DOHH2 (cell line): Measurements from ENCODE around the gene ZNF789.
A peak's percentile ranks its signal among the peaks of the same experiment; 100 is the strongest.

Experiments used
- H3F3A ChIP-seq: fragments of 200-600 bp; sonication (generic), shearing (Covaris generic); 2 replicates; pipeline ENCODE4 v1.6.0; 2016; ENCODE audit warnings: antibody characterized with exemption, mild to moderate bottlenecking; ENCODE audit not compliant: control insufficient read depth, insufficient read depth
- H3K27ac ChIP-seq: fragments of 200-600 bp; sonication (generic); 2 replicates; pipeline ENCODE4 v1.5.1; 2014; ENCODE audit warnings: low read depth, mild to moderate bottlenecking, low read length, moderate library complexity
- H3K27me3 ChIP-seq: fragments of 200-600 bp; sonication (generic); 2 replicates; pipeline ENCODE4 v1.6.1; 2014; ENCODE audit warnings: mild to moderate bottlenecking, low read length, mixed read lengths; ENCODE audit not compliant: control insufficient read depth
- H3K36me3 ChIP-seq: fragments of 200-600 bp; sonication (generic); 2 replicates; pipeline ENCODE4 v1.6.1; 2014; ENCODE audit warnings: mild to moderate bottlenecking, low read length, moderate library complexity, mixed read lengths; ENCODE audit not compliant: control insufficient read depth
- H3K4me1 ChIP-seq: fragments of 200-600 bp; sonication (generic); 2 replicates; pipeline ENCODE4 v1.6.1; 2014; ENCODE audit warnings: mild to moderate bottlenecking, low read length, mixed read lengths; ENCODE audit not compliant: control insufficient read depth
- H3K4me2 ChIP-seq: fragments of 200-600 bp; sonication (generic); 2 replicates; pipeline ENCODE4 v1.6.0; 2014; ENCODE audit warnings: mild to moderate bottlenecking, low read length, moderate library complexity
- H3K4me3 ChIP-seq: fragments of 200-600 bp; sonication (generic); 2 replicates; pipeline ENCODE4 v1.5.1; 2014; ENCODE audit warnings: mild to moderate bottlenecking, low read length, mixed read lengths
- H3K79me2 ChIP-seq: fragments of 200-600 bp; sonication (generic); 2 replicates; pipeline ENCODE4 v1.6.1; 2014; ENCODE audit warnings: mild to moderate bottlenecking, low read length, mixed read lengths; ENCODE audit not compliant: control insufficient read depth
- H3K9me2 ChIP-seq: fragments of 200-600 bp; sonication (generic); replicated peaks from 2 replicates; pipeline ENCODE4 v1.6.1; 2014; ENCODE audit warnings: mild to moderate bottlenecking, low read length, mixed read lengths; ENCODE audit not compliant: control insufficient read depth
- H3K9me3 ChIP-seq: fragments of 200-600 bp; sonication (generic); 2 replicates; pipeline ENCODE4 v1.6.1; 2014; ENCODE audit warnings: antibody characterized with exemption, low read length, mixed read lengths; ENCODE audit not compliant: control insufficient read depth, insufficient read depth
- H4K20me1 ChIP-seq: fragments of 200-600 bp; sonication (generic); 2 replicates; pipeline ENCODE4 v1.6.0; 2014; ENCODE audit warnings: low read depth, mild to moderate bottlenecking, antibody characterized with exemption, low read length, moderate library complexity; ENCODE audit not compliant: control insufficient read depth, insufficient read depth
- EZH2phosphoT487 ChIP-seq: fragments of 200-600 bp; sonication (generic); IDR thresholded peaks from 2 replicates; pipeline ENCODE4 v1.6.1; 2017; ENCODE audit warnings: borderline replicate concordance, mild to moderate bottlenecking, antibody characterized with exemption, low read length, moderate library complexity, mixed read lengths
- TF ChIP-seq, protein P1 (sequence below): fragments of 200-600 bp; sonication (generic); IDR thresholded peaks from one replicate; pipeline ENCODE4 v1.5.1; 2014; ENCODE audit warnings: antibody characterized with exemption, mild to moderate bottlenecking, low read depth, low read length; ENCODE audit not compliant: poor library complexity, severe bottlenecking

The ZNF789 gene

DNA sequence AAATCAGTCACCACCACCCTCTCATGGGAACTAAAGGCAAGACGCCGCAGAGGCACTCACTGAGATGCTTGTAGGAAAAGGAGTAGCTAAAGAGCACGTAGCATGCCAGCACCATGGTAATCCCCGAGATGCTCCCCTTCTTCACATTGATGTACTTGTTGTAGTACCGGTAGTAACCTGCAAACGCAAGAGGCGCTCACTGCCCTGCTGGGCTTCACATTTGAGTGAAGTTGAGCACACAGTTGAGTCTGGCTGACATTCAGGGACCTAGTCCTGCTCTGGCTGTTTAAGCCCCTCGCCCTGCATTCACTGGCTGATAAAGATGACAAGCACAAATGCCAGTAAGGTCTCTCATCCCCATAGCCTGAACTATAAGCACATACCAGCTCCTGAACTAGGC lies 13.6 kb upstream of the ZNF789 start:
- Histone ChIP-seq H3K27me3 (no peaks in the 10 kb centered on the region), H3K4me3 (no peak overlapping the region), H3F3A (peaks cover 16% of the 10 kb centered on the region), H3K9me2 (no peaks in the 10 kb centered on the region), H3K27ac (no peak overlapping the region), H3K79me2 (peaks cover 80% of the 10 kb centered on the region), H3K9me3 (no peaks in the 10 kb centered on the region), H3K4me2 (no peak overlapping the region), H4K20me1 (peaks cover 13% of the 10 kb centered on the region), H3K4me1 (peaks cover 21% of the 10 kb centered on the region), H3K36me3 (peaks cover 94% of the 10 kb centered on the region)
- TF ChIP-seq, protein P1, sequence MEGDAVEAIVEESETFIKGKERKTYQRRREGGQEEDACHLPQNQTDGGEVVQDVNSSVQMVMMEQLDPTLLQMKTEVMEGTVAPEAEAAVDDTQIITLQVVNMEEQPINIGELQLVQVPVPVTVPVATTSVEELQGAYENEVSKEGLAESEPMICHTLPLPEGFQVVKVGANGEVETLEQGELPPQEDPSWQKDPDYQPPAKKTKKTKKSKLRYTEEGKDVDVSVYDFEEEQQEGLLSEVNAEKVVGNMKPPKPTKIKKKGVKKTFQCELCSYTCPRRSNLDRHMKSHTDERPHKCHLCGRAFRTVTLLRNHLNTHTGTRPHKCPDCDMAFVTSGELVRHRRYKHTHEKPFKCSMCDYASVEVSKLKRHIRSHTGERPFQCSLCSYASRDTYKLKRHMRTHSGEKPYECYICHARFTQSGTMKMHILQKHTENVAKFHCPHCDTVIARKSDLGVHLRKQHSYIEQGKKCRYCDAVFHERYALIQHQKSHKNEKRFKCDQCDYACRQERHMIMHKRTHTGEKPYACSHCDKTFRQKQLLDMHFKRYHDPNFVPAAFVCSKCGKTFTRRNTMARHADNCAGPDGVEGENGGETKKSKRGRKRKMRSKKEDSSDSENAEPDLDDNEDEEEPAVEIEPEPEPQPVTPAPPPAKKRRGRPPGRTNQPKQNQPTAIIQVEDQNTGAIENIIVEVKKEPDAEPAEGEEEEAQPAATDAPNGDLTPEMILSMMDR = peak; percentile 84
- no peak for TF ChIP-seq EZH2phosphoT487

DNA sequence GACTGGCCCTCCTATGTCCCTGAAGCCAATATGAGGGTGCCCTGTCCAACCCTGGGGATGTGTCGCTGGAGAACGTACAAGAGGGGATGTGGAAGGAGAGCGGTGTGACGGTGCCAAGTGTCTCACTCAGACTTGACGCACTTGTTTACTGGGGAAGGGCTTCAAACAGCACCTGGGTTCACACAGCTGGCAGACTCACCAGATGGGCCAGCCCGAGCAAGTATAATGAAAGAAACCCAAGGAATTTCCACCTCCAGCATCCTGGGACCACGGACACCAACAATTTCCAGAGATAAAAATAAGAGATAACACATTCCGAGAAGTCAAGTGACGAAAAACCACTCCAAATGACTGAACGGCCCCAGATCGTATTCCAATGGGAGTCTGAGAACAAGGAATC lies 12.0 kb upstream of the ZNF789 start:
- TF ChIP-seq EZH2phosphoT487 = no peak
- TF ChIP-seq, protein P1 = no peak
- Histone ChIP-seq H4K20me1 (peaks cover 13% of the 10 kb centered on the region), H3K4me2 (no peak overlapping the region), H3K79me2 (peaks cover 96% of the 10 kb centered on the region), H3K36me3 (peaks cover 92% of the 10 kb centered on the region), H3K9me3 (no peaks in the 10 kb centered on the region), H3K27me3 (no peaks in the 10 kb centered on the region), H3K27ac (no peak overlapping the region), H3K4me3 (no peak overlapping the region), H3K4me1 (peaks cover 34% of the 10 kb centered on the region), H3F3A (peaks cover 16% of the 10 kb centered on the region), H3K9me2 (no peaks in the 10 kb centered on the region)

DNA sequence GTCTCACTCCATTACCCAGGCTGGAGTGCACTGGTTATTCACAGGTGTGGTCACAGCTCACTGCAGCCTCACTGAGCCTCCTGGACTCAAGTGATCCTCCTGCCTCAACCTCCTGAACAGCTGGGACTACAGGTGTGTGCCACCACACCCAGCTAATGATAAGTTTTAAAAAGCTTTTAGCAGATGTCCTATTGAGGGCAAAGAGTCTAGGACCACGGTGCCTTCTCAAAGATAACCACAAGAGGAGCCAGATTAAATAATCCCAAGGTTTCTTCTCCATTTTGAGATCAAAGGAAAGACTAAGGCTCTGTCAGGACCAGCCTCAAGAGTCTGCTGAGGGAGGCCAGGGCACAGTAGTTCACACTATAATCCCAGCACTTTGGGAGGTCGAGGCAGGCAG lies 11.5 kb upstream of the ZNF789 start:
- no peak for TF ChIP-seq EZH2phosphoT487
- TF ChIP-seq, protein P1 = peak; percentile 24
- H3K27ac ChIP-seq = no peak overlapping the region
- H3F3A ChIP-seq = peaks cover 16% of the 10 kb centered on the region
- peaks cover 13% of the 10 kb centered on the region for H4K20me1 ChIP-seq
- no peak overlapping the region for H3K4me3 ChIP-seq
- H3K4me1 ChIP-seq = peaks cover 35% of the 10 kb centered on the region
- peaks cover 97% of the 10 kb centered on the region for H3K79me2 ChIP-seq
- no peaks in the 10 kb centered on the region for H3K9me2 ChIP-seq
- no peak overlapping the region for H3K4me2 ChIP-seq
- H3K9me3 ChIP-seq = no peaks in the 10 kb centered on the region
- H3K36me3 ChIP-seq = peaks cover 90% of the 10 kb centered on the region
- no peaks in the 10 kb centered on the region for H3K27me3 ChIP-seq

DNA sequence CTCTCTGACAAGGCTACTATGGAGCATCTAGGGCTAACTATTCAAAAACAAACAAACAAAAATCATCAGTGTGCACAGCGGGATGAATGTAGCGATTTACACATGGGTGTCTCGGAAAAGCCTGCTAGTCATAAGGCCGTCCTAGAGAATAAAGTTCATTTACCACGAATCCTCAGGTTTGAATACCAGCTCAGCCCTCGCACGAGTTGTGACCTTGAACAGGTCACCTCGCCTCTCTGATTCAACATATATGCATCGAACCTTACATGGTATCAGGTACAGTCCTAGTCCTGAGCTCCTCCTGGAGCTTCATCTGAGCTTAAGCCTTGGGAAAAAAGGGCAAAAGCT lies 7.3 kb upstream of the ZNF789 start:
- H3K4me2 ChIP-seq = peak overlapping the region; percentile 86
- peaks cover 39% of the 10 kb centered on the region for H3K4me1 ChIP-seq
- H3K36me3 ChIP-seq = peaks cover 48% of the 10 kb centered on the region
- H3K79me2 ChIP-seq = peaks cover 61% of the 10 kb centered on the region
- TF ChIP-seq EZH2phosphoT487 = no peak
- TF ChIP-seq, protein P1 = no peak
- peaks cover 7% of the 10 kb centered on the region for H3F3A ChIP-seq
- no peaks in the 10 kb centered on the region for H3K27me3 ChIP-seq
- no peaks in the 10 kb centered on the region for H3K9me3 ChIP-seq
- no peaks in the 10 kb centered on the region for H3K9me2 ChIP-seq
- peak overlapping the region; percentile 96 for H3K4me3 ChIP-seq
- peak overlapping the region; percentile 56 for H3K27ac ChIP-seq
- peaks cover 12% of the 10 kb centered on the region for H4K20me1 ChIP-seq
